Uterus (tissue), 2 donors: Measurements from ENCODE around the gene VWA8.

Experiments
- CTCF ChIP-seq, 4 experiments: fragments of 200-600 bp in 2 of 4; fragments of 450-650 bp in 2 of 4; sonication (generic) in 2 of 4; IDR thresholded peaks; one replicate each; pipeline ENCODE4 v1.5.1; 2016 to 2019; ENCODE audit warnings: antibody characterized with exemption in 4 of 4, mild to moderate bottlenecking in 2 of 4, moderate library complexity in 1 of 4
- POLR2A ChIP-seq, 2 donors: fragments of 450-650 bp; IDR thresholded peaks; one replicate each; pipeline ENCODE4 v1.6.1; 2016; ENCODE audit warnings: antibody characterized with exemption in 2 of 2, mild to moderate bottlenecking in 1 of 2, moderate library complexity in 1 of 2

GRCh38 chr13:41648314-41648935 is 312.5 kb downstream of the VWA8 start:
- TF ChIP-seq POLR2A (IDR thresholded peaks at IDR 0.05) (no peak), CTCF (IDR thresholded peaks at IDR 0.05) (no peak)
